Mesodermal cell (in vitro differentiated cells): ENCODE results near the gene ERV3-1. TPM values are rescaled to one million over a fixed set of nuclear protein-coding genes. Genes with fewer than 3 reads are reported as not detected.
"Not testable (repeated sequence)": the region's sequence is repeated elsewhere in the genome, so short reads cannot be mapped to it uniquely, and the experiment has no call there.

ENCODE experiments used
- H3K27ac ChIP-seq: 2 replicates; pipeline ENCODE4 v1.7.0; 2013; ENCODE audit warnings: mild to moderate bottlenecking, low read depth, low read length, moderate library complexity; ENCODE audit not compliant: severe bottlenecking
- H3K36me3 ChIP-seq: 2 replicates; pipeline ENCODE4 v1.7.1; 2013; ENCODE audit warnings: mild to moderate bottlenecking, low read length, moderate library complexity; ENCODE audit not compliant: control insufficient read depth, insufficient read depth
- H3K4me1 ChIP-seq: one replicate; pipeline ENCODE4 v1.7.1; 2013; ENCODE audit warnings: mild to moderate bottlenecking, low read length; ENCODE audit not compliant: insufficient read depth, control insufficient read depth, poor library complexity, severe bottlenecking
- H3K4me3 ChIP-seq: 2 replicates; pipeline ENCODE4 v1.7.0; 2013; ENCODE audit warnings: low read length, control low read depth, mild to moderate bottlenecking; ENCODE audit not compliant: insufficient read depth, poor library complexity, severe bottlenecking; ENCODE audit errors: extremely low read depth
- H3K9me3 ChIP-seq: 2 replicates; pipeline ENCODE4 v1.7.1; 2013; ENCODE audit warnings: mild to moderate bottlenecking, low read length, moderate library complexity; ENCODE audit not compliant: control insufficient read depth
- whole genome bisulfite sequencing, 2 experiments: methylation state at CpG; one replicate each; pipeline ENCODE4 v1.1.5; 2013; ENCODE audit warnings: missing lambda C conversion rate in 2 of 2; ENCODE audit not compliant: insufficient coverage in 2 of 2; 5-methylcytosine and 5-hydroxymethylcytosine counted together
- polyA plus RNA-seq, 2 experiments: library from polyadenylated mRNA; stranded (reverse); fragments of 50-300 nt; gene quantifications; one replicate each; pipeline ENCODE4 v1.2.3, GENCODE V29; 2013

Gene ERV3-1, protein sequence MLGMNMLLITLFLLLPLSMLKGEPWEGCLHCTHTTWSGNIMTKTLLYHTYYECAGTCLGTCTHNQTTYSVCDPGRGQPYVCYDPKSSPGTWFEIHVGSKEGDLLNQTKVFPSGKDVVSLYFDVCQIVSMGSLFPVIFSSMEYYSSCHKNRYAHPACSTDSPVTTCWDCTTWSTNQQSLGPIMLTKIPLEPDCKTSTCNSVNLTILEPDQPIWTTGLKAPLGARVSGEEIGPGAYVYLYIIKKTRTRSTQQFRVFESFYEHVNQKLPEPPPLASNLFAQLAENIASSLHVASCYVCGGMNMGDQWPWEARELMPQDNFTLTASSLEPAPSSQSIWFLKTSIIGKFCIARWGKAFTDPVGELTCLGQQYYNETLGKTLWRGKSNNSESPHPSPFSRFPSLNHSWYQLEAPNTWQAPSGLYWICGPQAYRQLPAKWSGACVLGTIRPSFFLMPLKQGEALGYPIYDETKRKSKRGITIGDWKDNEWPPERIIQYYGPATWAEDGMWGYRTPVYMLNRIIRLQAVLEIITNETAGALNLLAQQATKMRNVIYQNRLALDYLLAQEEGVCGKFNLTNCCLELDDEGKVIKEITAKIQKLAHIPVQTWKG
- polyA plus RNA-seq (2013, experiment 1 of 2), result 19.4 TPM
- 15.8 TPM for polyA plus RNA-seq (2013, experiment 2 of 2)

DNA sequence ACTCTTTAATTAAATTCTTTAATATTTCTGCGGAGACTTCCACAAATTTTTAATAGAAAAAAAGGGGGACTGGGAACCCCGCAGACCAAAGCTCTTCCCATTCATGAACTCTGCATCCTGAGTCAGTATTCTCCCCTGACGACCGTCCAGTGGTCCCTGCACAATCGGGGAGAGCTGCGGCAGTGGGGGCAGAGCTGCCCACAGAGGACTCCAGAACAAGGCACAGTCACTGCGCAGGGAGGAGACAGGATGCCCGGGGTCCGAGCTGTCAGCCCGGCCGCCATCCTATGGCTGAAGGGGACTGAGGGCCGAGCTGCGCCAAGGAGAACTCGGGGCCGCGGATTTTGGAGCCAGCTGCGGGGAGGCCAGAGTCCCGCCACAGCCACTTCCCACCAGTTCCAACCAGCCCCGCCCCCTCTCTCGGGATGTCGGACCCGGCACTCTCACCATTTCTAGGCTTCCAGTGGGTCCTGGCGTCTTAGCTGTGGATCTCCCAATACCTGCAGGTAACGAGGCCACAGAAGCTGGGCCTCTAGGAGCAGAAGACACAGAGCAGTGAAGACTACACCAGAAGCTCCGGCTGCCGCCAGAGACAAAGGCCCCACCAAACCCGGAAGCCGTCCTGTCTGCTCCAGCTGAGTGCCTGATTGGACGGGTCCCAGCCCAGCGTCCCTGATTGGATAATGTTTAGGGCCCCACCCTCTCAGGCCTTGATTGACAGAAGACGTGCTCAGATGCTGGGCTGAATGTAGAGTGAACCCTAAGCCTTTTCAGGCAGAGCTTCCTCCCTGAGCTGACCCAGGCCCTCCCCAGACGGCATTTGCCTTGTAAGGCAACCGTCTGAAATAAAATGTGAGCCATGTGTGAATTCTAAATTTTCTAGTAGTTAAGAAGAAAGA lies at the start of gene ERV3-1:
Gene ERV3-1, minus strand, starts transcription at position 594 of the 899 bp plus-strand sequence. CDS start 13,661 bp downstream, outside the sequence.
- Histone ChIP-seq H3K36me3 (peaks cover 40% of the 10 kb centered on the region), H3K27ac (peak within 1 kb of the TSS; percentile 93)
- WGBS, 2 experiments, result 0 to 1% methylated on average over 12 to 27 of the region's 33 CpGs

DNA sequence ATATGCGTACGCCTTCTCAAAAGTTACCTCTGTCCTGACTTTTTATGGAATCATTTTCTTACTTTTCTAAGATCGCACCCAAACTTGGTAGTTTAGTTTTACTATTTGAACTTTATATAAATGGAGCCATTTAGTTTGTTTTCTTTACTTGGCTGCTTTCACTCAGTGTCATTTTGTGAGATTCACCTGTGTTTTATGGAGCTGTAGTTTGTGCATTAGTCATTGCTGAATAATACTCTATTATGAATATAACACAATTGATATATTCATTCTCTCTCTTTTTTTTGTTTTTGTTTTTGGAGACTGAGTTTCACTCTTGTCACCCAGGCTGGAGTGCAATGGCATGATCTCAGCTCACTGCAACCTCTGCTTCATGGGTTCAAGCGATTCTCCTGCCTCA lies 49.3 kb upstream of the ERV3-1 start:
- not testable (repeated sequence) for H3K4me1 ChIP-seq, H3K27ac ChIP-seq, H3K4me3 ChIP-seq, H3K9me3 ChIP-seq
- 100% methylated on average over 1 of the region's 4 CpGs; no CpG with 5 or more reads in 1 of the 2 experiments for WGBS, 2 experiments
- H3K36me3 ChIP-seq, result peaks cover 13% of the 10 kb centered on the region

More for the DNA sequence above, at the start of gene ERV3-1:
- Histone ChIP-seq H3K9me3 (peaks cover 13% of the 10 kb centered on the region), H3K4me1 (peaks cover 6% of the 10 kb centered on the region), H3K4me3 (peak within 1 kb of the TSS; percentile 74)

DNA sequence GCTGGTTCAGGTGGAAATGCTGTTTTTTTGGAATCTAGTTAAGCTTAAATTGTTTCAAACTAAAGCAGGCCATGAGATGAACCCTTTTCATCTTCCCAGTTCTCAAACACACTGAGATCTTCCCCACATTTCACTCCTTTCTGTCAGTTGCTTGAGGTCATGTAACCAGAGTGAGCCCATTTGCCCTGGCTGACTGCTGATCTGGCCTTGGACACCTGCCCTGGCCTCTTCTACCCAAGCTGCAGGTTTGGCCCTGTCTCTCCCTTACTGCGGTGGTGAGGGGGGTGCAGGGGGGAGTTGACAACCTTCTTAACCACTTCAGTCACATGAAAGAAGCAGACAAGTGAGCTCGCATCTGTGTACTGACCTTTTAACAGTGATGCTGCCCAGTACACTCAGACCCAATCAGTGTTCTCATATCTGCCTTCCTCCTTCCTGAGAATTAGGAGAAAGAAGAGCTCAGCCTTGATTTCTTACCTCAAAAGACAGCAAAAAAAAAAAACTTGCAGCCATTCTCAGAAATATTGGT lies 48.0 kb upstream of the ERV3-1 start:
- peaks cover 17% of the 10 kb centered on the region for H3K36me3 ChIP-seq
- H3K27ac ChIP-seq, H3K9me3 ChIP-seq, H3K4me3 ChIP-seq, H3K4me1 ChIP-seq: not testable (repeated sequence)
- no CpG with 5 or more reads among the region's 2 CpGs for WGBS, 2 experiments

DNA sequence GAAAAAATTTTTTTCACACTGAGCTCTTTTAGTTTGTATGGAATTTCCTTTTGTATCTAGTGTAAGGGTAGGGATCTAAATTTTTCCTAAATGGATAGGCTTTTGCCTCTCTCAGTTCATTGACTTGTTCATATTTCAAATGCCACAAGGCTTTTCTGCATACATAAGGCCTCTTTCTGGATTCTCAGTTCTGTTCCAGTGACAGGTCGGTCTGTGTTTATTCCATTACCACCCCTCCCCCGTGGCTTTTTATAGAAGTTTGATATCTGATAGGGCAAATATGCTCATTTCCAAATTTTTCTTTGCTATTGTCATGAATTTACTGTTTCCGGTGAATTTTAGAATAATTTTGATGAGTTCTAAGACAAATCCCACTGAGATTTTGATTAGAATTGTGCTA lies 45.2 kb upstream of the ERV3-1 start:
- not testable (repeated sequence) for H3K9me3 ChIP-seq, H3K4me3 ChIP-seq, H3K27ac ChIP-seq, H3K4me1 ChIP-seq
- WGBS, 2 experiments, result no CpG with 5 or more reads among the region's 3 CpGs
- peaks cover 12% of the 10 kb centered on the region for H3K36me3 ChIP-seq

DNA sequence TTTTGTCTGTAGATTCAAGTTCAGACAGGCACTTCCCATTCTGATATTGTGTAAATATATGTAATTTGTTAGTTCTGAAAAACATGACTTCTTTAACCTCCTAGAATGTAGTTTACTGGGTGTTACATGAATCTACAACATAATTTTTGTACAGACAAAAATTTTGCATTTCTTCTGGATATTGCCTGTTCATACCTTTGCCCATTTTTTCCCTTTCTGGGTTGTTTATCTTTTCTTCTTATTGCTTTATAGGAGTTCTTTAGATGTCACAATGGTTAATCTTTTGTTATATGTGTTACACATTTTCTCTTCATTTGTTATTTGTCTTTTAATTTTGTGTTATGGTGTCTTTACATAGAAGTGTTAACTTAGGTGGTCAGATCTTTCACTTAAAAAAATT lies 44.7 kb upstream of the ERV3-1 start:
- H3K9me3 ChIP-seq, H3K4me1 ChIP-seq, H3K27ac ChIP-seq, H3K4me3 ChIP-seq, H3K36me3 ChIP-seq: not testable (repeated sequence)

DNA sequence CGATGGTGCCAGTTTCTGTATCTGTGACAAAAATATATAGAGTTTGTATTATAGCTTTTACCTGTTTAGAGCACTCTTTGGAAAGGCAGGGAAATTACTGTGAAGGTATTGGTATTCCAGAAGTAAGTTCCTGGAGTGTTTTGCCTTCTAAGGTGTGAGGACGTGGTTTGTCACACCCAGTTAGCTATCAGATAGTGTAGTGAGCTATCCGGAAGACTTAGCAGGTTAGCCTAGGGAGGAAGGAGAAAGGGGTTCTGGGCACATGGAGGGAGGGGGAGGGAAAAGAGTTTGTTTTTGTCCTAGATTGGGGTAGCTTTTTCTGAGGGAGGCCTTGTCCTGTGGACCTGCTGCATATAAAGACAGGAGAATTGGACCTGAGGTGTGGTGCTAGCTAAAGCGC lies 39.8 kb upstream of the ERV3-1 start:
- H3K9me3 ChIP-seq, H3K27ac ChIP-seq, H3K4me1 ChIP-seq, H3K4me3 ChIP-seq: not testable (repeated sequence)
- H3K36me3 ChIP-seq, result peaks cover 16% of the 10 kb centered on the region
- WGBS, 2 experiments, result 87 to 95% methylated on average over 2 of the region's 4 CpGs

DNA sequence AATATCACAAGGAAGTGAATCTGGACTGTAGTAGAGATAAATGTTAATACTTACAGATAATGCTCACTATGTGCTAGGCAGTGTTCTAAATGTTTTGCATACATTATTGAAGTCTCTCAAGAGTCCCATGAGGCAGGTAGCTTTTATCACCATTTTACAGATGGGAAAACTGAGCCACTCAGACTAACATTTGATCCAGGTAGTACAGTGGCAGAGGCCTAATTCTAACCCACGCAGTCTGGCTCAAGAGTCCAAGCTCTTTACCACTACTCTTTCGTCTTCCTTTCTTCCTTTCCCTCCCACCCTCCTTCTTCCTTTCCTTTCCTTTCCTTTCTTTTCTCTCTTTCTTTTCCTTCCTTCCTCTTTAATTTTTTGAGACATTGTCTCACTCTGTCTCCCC lies 39.1 kb upstream of the ERV3-1 start:
- H3K4me1 ChIP-seq, H3K9me3 ChIP-seq, H3K4me3 ChIP-seq, H3K27ac ChIP-seq: not testable (repeated sequence)
- peaks cover 15% of the 10 kb centered on the region for H3K36me3 ChIP-seq
- WGBS, 2 experiments, result 64 to 71% methylated on average over 2 of the region's 2 CpGs

DNA sequence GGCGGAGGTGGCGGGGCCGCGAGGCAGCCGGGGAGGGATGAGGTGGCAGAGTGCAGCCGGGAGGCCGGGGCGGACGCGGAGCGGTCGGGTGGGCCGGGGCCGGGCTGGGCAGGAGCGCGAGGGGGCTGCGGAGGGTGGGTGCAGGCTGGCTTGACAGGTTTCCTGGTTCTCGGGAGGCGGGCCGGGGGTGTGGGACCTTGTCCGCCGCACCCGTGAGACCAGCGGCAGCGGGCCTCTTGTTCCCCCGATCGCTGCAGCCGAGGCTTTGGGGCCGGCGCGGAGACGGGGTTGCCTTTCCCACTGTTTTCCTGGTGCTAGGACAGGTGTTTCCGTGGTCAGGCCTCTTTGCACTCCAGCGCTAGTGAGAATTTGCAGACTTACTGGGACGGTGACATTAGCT lies 32.3 kb upstream of the ERV3-1 start:
- WGBS, 2 experiments, result 0 to 1% methylated on average over 18 to 28 of the region's 35 CpGs
- not testable (repeated sequence) for H3K36me3 ChIP-seq, H3K9me3 ChIP-seq, H3K4me1 ChIP-seq
- H3K4me3 ChIP-seq, result peak overlapping the region; percentile 60
- peak overlapping the region; percentile 69 for H3K27ac ChIP-seq

DNA sequence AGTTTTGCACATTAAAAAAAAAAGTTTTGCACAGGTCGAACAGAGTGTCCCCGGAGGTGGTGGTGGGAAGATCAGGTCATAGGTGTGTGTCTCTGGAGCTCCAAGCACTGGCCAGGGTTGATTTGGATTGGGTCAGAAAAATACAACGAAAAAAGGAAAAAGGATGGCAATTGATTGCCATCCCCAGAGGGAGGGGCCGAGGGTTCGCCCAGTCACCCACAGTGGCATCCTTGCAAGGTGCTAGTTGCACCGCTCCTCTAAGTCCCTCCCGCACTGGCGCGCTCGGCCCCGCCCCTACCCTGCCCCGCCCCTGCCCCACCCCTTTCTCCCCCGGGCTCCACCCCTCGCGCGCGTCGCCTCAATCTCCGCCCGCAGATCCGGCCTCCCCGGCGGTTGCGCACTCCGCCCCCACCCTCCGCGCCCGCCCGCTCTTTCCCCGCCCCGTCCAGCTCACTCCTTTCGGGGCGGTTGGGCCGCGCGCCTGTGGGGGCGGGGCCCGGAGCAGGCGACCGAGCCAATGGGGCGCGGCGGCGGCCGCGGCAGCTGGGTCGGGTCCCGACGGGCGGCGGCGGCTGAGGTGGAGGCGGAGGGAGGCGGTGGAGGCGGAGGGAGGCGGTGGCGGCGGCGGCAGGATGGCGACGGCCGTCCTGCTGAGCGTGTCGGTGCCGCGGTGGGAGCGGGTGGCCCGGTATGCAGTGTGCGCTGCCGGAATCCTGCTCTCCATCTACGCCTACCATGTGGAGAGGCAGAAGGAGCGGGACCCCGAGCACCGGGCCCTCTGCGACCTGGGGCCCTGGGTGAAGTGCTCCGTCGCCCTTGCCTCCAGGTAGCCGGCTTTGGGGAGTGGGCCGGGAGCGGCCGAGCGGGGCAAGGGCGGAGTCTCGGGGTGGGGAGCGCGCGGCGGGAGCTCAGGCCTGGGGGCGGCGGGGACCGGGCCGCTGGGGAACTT lies 31.5 kb upstream of the ERV3-1 start:
- Histone ChIP-seq H3K27ac (peak overlapping the region; percentile 85), H3K4me3 (peak overlapping the region; percentile 60), H3K4me1 (no peaks in the 10 kb centered on the region), H3K9me3 (no peaks in the 10 kb centered on the region), H3K36me3 (no peaks in the 10 kb centered on the region)
- WGBS, 2 experiments, result 0 to 2% methylated on average over 19 to 26 of the region's 92 CpGs

DNA sequence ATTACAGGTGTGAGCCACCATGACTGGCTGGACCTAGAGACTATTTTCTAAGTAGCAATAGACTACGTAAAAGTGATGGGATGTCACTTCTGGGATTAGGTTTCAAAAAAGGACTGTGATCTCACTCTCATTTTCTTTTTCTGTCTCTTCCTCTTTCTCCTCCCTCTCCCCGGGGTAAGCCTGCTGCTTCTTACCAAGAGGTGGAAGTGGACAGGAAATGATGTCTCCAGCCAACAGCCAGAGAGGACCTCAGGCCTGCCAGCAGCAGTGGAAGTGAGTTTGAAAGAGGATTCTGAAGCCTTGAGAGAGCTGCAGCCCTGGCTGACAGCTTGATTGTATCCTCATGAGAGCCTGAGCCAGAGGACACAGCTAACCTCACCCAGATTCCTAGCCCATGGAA lies 30.0 kb upstream of the ERV3-1 start:
- not testable (repeated sequence) for H3K36me3 ChIP-seq, H3K9me3 ChIP-seq, H3K27ac ChIP-seq, H3K4me3 ChIP-seq, H3K4me1 ChIP-seq
- 67% methylated on average over 1 of the region's 2 CpGs; no CpG with 5 or more reads in 1 of the 2 experiments for WGBS, 2 experiments
